Aorta (tissue), 5 donors: Measurements from ENCODE around the gene RFX3. TPM values are rescaled to one million over a fixed set of nuclear protein-coding genes. Genes with fewer than 3 reads are reported as not detected.

Source experiments
- ATAC-seq: fragments of 200-7000 bp; cut with Tn5 transposase; one replicate; pipeline ENCODE4 v1.9.1; 2022; ENCODE audit warnings: moderate library complexity; ENCODE audit not compliant: low FRiP score
- DNase-seq, 2 donors: peaks; one replicate each; pipeline ENCODE4 v3.0.0-alpha.2; 2020
- H3K27ac ChIP-seq, 2 donors: one replicate each; pipeline ENCODE4 v1.5.1; 2013; ENCODE audit warnings: low read length in 2 of 2, mild to moderate bottlenecking in 2 of 2, moderate library complexity in 2 of 2, control low read depth in 1 of 2, inconsistent platforms in 1 of 2, low read depth in 1 of 2
- H3K27me3 ChIP-seq, 2 donors: one replicate each; pipeline ENCODE4 v1.6.1; 2013; ENCODE audit warnings: control low read depth in 1 of 2, low read length in 1 of 2, mild to moderate bottlenecking in 1 of 2, moderate library complexity in 1 of 2; ENCODE audit not compliant: insufficient read depth in 2 of 2, control insufficient read depth in 1 of 2
- H3K36me3 ChIP-seq, 2 donors: one replicate each; pipeline ENCODE4 v1.6.1; 2013; ENCODE audit warnings: control low read depth in 1 of 2, low read length in 1 of 2, mild to moderate bottlenecking in 1 of 2; ENCODE audit not compliant: insufficient read depth in 2 of 2, control insufficient read depth in 1 of 2
- H3K4me1 ChIP-seq, 2 donors: one replicate each; pipeline ENCODE4 v1.6.1; 2013; ENCODE audit warnings: low read length in 2 of 2, control low read depth in 1 of 2, mild to moderate bottlenecking in 1 of 2, moderate library complexity in 1 of 2; ENCODE audit not compliant: insufficient read depth in 2 of 2, control insufficient read depth in 1 of 2
- H3K4me3 ChIP-seq, 2 donors: one replicate each; pipeline ENCODE4 v1.5.1; 2013; ENCODE audit warnings: low read length in 2 of 2, control low read depth in 1 of 2, mild to moderate bottlenecking in 1 of 2
- H3K9me3 ChIP-seq: one replicate; pipeline ENCODE4 v1.6.1; 2013; ENCODE audit warnings: mild to moderate bottlenecking, low read length; ENCODE audit not compliant: control insufficient read depth
- WGBS, 2 donors: extraction: QIAGEN DNeasy Blood & Tissue Kit; methylation state at CpG; one replicate each; pipeline ENCODE4 v1.1.7; 2013; 5-methylcytosine and 5-hydroxymethylcytosine counted together
- intact Hi-C, 2 donors: fragments of 100-400 bp; cut with DNase I; formaldehyde crosslinking; loops; one replicate each; pipeline versions ENCODE4 v1.14.2 to v1.15.0; 2022
- polyA plus RNA-seq, 2 donors: library from polyadenylated mRNA; stranded (reverse); fragments of 200-250 nt; gene quantifications; one replicate each; pipeline ENCODE4 v1.2.3, GENCODE V29; 2013
- total RNA-seq, 2 donors: library from RNA; stranded (reverse); fragmentation: NEBNext Ultra II Directional; extraction: Animal tissue kit (Norgen Biotek cat#: 25700); gene quantifications; one replicate each; pipeline ENCODE4 v1.2.1, GENCODE V29; 2021
- donor health status: healthy with polysubstance abuse.
- donor health status: Bipolar disorder and iron deficiency.
- donor health status: DM: no; HTN: no; CAD: no.
- donor health status: DM: no; HTN: no; CAD: no.
- donor health status: DM: yes; HTN: yes; CAD: no.

Gene RFX3
- total and polyA plus RNA-seq, 4 donors, result 0.38 to 22.4 (median 5.9) TPM

DNA sequence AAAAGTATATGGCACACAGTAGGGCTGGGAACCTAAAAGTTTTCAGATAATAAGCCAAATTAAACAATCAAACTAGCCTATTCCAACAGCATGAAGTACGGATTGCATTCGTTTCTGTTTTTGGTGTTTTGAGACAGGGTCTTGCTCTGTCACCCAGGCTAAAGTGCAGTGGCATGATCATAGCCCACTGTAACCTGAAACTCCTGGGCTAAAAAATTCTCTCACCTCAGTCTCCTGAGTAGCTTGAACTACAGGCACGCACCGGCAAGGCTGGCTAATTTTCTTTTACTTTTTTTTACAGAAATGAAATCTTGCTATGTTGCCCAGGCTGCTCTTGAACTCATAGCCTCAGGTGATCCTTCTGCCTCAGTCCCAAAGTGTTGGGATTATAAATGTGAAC, 5.2 kb downstream of the RFX3 start:
- Histone ChIP-seq H3K27ac (no peak overlapping the region), H3K9me3 (no peaks in the 10 kb centered on the region), H3K4me3 (no peak overlapping the region), H3K27me3 (no peaks in the 10 kb centered on the region), H3K36me3 (no peaks in the 10 kb centered on the region), H3K4me1 (no peaks in the 10 kb centered on the region)
- DNase-seq, result no peak
- intact Hi-C loops, result loop anchor here (10.0 kb wide), 3 partner anchors 774 to 1144 kb away; partner anchors contain the start of genes GLIS3 (in 1 of the 2), PLPP6 (in 1 of the 2) and SPATA6L (in 1 of the 2)
- WGBS, 2 donors, result 84 to 86% methylated on average over 4 of the region's 4 CpGs
- no peak for ATAC-seq

DNA sequence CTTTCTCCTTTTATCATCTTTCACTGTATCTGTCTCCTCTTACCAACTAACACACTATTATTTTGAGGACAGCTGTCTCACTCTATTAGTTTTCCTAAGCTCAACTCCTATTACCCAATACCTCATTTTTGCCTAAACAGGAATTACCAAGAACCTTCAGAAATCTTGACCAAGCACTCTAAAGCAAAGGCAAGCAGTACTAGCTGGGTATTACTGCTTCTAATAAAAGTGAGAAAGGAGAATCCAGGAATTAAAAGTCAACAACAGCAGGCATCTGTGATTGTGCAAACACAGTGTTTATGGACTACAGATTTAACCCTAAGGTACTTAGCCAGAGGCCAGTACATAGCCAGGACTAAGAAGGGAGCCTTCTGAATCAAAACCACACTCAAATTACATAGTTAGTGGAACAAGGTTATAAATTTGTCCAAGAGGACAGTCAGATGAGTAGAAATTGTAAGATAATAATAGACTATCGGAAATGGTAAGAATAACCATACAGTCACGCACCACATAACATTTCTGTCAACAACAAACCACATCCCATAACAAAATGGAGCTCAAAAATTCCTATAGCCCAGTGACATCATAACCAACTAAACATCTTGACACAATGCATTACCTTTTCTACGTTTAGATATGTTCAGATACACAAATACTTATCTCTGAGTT, 8.3 kb downstream of the RFX3 start:
- Histone ChIP-seq H3K4me1 (no peaks in the 10 kb centered on the region), H3K9me3 (no peaks in the 10 kb centered on the region), H3K27me3 (no peaks in the 10 kb centered on the region), H3K4me3 (no peak overlapping the region), H3K27ac (no peak overlapping the region), H3K36me3 (no peaks in the 10 kb centered on the region)
- ATAC-seq, result no peak
- 95 to 99% methylated on average over 3 of the region's 3 CpGs for WGBS, 2 donors
- DNase-seq, result no peak
- intact Hi-C loops, result no loop called here

DNA sequence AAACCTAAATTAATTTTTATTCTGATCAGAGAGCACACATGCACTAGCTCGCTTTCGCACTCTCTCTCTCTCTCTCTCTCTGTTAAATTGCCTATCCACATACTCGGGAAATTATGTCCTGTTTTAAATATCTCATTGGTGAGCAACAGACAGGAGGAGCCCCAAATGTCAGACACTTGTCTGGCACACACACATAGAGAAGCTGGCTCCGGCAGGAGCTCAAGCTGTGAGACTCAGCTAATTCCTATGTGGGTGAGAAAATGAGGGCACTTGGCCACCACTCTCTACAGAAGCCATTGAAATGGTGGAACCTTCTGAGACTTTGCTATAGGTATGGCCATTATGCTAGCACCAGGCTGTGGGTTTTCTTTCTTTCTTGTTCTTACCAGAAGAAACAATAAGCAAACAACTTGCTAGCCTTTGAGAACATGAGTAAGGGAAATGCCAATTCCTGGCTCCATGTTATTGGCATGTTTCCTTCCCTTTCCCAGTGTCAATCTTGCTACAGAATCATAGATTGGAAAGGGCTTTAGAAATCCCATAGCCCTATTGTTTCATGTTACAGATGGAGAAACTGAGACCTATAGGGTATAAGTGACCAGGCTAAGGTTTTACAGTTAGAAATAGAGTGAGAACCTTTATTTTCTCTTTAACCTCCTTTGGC, 9.0 kb downstream of the RFX3 start:
- no peaks in the 10 kb centered on the region for H3K9me3 ChIP-seq
- no peaks in the 10 kb centered on the region for H3K36me3 ChIP-seq
- no peak overlapping the region for H3K4me3 ChIP-seq
- no peaks in the 10 kb centered on the region for H3K4me1 ChIP-seq
- DNase-seq (no peak), ATAC-seq (no peak)
- no peak overlapping the region for H3K27ac ChIP-seq
- 90 to 95% methylated on average over 4 of the region's 4 CpGs for whole genome bisulfite sequencing, 2 donors
- intact Hi-C loops, result no loop called here
- H3K27me3 ChIP-seq, result no peaks in the 10 kb centered on the region

DNA sequence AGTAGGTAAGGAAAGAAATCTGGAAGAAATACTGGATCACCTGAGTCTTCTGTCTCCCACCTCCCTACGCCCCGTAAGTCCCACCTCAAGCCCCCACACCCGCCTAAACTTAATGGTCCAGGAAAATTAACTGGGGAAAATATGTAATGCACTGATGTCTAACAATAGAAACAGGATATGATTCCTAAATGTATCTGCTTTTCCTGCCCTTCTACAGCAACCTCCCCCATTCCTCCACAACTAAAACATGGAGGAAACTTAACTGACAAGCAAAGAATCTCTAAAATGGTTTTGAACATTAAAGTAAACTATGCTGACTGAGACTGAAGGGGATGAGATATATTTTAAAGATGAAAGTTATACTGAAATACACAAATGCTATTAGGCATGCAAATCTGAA, 10.4 kb downstream of the RFX3 start:
- DNase-seq (no peak), ATAC-seq (no peak)
- intact Hi-C loops, result no loop called here
- Histone ChIP-seq H3K4me1 (no peaks in the 10 kb centered on the region), H3K9me3 (no peaks in the 10 kb centered on the region), H3K27me3 (no peaks in the 10 kb centered on the region), H3K27ac (no peak overlapping the region), H3K36me3 (no peaks in the 10 kb centered on the region), H3K4me3 (no peak overlapping the region)
- WGBS, 2 donors, result 90 to 94% methylated on average over 3 of the region's 3 CpGs

DNA sequence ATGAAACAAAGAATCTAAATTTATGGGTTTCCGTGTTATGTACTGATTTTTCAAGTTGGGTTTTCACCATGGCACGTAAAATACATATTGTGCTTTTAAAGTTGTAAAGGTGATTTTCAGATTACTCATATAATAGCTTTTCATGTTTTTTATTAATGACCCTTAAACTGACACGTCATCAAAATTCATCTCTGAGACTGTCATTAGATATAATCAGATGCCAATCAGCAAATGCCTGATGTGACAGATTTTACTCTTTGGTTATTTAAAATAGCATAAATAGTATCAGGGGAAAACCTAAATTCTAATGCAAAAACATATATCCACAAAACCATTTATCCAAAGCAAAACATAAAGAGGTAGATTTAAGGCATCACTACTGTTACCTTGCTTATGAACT, 11.0 kb downstream of the RFX3 start:
- Histone ChIP-seq H3K4me3 (no peak overlapping the region), H3K9me3 (no peaks in the 10 kb centered on the region), H3K4me1 (no peaks in the 10 kb centered on the region), H3K27ac (no peak overlapping the region), H3K27me3 (no peaks in the 10 kb centered on the region), H3K36me3 (no peaks in the 10 kb centered on the region)
- intact Hi-C loops, result no loop called here
- WGBS, 2 donors, result 97 to 98% methylated on average over 3 of the region's 3 CpGs
- ATAC-seq (no peak), DNase-seq (no peak)

DNA sequence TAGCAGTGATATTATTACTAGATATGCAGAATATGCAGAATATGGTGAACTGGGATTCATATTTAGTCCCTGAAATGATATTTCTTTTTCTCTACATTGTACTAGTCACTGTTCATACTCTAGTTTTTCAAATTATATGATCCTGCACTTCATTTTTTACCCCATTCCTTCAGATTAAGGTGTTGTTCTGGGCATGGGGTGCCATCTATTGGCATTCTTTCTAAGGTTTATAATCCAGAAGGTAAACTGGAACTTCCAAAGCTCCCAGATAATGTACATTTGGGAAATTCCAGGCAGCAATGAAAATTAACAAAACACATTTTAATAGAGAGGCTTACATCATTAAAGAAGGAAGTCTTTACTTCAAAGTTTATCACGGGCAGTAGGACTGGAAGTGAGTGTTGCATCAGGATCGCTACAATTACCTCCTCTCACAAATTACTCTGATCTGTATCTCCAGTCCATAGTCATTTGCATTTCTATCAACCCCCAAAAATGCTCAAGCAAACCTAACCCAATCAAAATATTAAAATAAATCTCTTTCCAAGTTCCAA, 12.5 kb downstream of the RFX3 start:
- no peak for DNase-seq

DNA sequence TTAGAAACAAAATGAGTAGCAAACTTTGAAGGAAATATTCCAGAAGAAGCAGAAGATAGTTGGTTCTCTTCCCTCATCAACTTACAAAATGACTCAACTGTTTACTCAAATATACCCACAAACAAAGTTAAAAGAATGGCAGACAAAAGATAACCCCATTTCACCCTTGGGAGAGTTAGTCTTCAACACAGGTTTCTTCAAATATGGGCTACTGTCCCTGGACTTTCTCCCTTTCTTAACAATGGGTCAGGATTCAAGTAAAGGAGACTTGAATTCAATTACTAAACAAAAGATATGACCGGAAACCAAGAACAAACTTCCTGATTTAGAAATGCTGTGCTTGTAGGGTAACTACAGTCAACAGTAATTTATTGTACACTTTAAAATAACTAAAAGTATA, 14.2 kb downstream of the RFX3 start:
- Histone ChIP-seq H3K4me1 (no peaks in the 10 kb centered on the region), H3K27ac (no peak overlapping the region), H3K4me3 (no peak overlapping the region), H3K36me3 (no peaks in the 10 kb centered on the region), H3K9me3 (no peaks in the 10 kb centered on the region), H3K27me3 (no peaks in the 10 kb centered on the region)
- 94 to 95% methylated on average over 1 of the region's 1 CpG for WGBS, 2 donors
- no peak for DNase-seq
- ATAC-seq, result no peak
- intact Hi-C loops, result no loop called here

More for the DNA sequence above, 12.5 kb downstream of the RFX3 start:
- Histone ChIP-seq H3K36me3 (no peaks in the 10 kb centered on the region), H3K9me3 (no peaks in the 10 kb centered on the region), H3K27me3 (no peaks in the 10 kb centered on the region), H3K4me3 (no peak overlapping the region), H3K27ac (no peak overlapping the region), H3K4me1 (no peaks in the 10 kb centered on the region)
- no peak for ATAC-seq
- 83 to 90% methylated on average over 2 of the region's 2 CpGs for WGBS, 2 donors
- intact Hi-C loops, result no loop called here

DNA sequence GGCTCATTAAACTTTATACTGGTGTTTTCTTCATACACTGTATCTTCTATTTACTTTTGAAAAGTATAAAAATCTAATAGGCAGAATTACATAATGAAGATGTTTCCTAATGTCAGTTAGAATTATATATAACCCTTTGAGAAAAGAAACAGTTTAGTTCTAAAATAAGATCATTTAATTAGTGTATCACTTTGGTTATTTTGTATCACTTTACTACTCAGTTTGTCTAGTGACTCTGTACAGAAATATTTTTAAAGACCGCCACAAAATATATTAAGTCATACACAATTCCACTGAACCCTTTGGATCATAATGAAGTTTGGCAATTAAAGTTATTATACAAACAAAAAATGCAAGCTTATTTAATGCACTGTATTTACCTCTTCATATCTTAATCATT, 15.0 kb downstream of the RFX3 start:
- ATAC-seq (no peak), DNase-seq (no peak)
- H3K36me3 ChIP-seq, result no peaks in the 10 kb centered on the region
- 97 to 98% methylated on average over 1 of the region's 1 CpG for WGBS, 2 donors
- no peaks in the 10 kb centered on the region for H3K9me3 ChIP-seq
- no peak overlapping the region for H3K27ac ChIP-seq
- intact Hi-C loops, result no loop called here
- no peaks in the 10 kb centered on the region for H3K27me3 ChIP-seq
- no peak overlapping the region for H3K4me3 ChIP-seq
- no peaks in the 10 kb centered on the region for H3K4me1 ChIP-seq

DNA sequence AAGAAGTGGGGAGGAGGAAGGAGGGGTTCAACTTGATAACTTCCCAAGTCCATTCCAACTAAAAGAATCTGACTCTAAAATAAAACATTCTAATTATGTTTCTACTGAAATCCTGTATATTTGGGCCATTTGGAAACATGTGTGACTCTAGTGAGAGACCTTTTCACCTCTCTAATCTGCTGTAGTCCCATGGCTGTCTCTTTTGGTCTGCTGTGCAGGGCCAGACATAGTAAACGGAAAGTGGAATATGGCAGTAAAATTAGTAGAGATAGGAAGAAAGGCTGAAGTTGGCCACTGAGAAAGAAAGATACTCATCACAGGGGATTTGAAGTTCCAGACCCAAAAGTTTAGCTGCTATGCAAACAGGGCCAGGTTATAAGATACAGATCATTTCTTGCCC, 15.9 kb downstream of the RFX3 start:
- WGBS, 2 donors, result 88 to 92% methylated on average over 1 of the region's 1 CpG
- no peak for ATAC-seq

More for the DNA sequence above, 15.9 kb downstream of the RFX3 start:
- H3K36me3 ChIP-seq, result no peaks in the 10 kb centered on the region
- H3K4me1 ChIP-seq, result no peaks in the 10 kb centered on the region
- DNase-seq, result no peak
- H3K4me3 ChIP-seq, result no peak overlapping the region
- H3K27ac ChIP-seq, result no peak overlapping the region
- H3K9me3 ChIP-seq, result no peaks in the 10 kb centered on the region
- no peaks in the 10 kb centered on the region for H3K27me3 ChIP-seq
- intact Hi-C loops, result no loop called here
